ENCODE results near the gene SLMAP.

DNA sequence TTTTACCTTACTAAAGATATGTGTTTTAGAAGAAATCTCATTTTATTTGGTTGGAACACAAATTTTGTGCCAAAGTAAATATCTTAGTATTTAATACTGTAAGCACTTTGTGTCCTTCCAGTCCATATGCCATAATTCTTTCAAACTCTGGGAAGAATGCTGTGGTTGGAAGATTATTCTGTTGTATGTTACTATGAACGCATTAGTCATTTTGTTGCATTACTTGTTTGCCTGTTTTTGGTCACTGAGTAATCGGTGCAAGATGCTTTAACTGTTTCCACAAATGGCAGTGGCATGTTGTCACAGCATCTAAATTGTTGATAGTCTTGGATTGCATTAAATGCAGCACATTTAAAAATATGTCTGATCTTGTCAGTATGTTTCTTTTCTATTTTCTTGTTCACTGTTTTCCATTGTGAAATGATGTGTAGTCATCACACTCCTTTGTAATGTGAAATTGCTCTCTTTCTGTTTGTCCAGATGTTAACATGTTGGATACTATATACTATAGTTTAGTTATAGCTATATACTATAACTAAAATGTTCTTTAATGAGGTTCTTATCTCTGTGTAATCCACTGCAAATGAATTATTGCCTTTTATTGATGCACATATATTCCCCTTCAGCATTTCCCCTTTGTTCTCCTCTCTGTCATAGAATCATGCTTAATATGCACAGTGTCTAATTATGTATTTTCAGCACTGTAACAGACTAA is 162.2 kb downstream of the SLMAP start:
- TF ChIP-seq, protein P1, sequence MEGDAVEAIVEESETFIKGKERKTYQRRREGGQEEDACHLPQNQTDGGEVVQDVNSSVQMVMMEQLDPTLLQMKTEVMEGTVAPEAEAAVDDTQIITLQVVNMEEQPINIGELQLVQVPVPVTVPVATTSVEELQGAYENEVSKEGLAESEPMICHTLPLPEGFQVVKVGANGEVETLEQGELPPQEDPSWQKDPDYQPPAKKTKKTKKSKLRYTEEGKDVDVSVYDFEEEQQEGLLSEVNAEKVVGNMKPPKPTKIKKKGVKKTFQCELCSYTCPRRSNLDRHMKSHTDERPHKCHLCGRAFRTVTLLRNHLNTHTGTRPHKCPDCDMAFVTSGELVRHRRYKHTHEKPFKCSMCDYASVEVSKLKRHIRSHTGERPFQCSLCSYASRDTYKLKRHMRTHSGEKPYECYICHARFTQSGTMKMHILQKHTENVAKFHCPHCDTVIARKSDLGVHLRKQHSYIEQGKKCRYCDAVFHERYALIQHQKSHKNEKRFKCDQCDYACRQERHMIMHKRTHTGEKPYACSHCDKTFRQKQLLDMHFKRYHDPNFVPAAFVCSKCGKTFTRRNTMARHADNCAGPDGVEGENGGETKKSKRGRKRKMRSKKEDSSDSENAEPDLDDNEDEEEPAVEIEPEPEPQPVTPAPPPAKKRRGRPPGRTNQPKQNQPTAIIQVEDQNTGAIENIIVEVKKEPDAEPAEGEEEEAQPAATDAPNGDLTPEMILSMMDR (IDR thresholded peaks at IDR 0.05; ENCODE audit: borderline replicate concordance, extremely low read depth, low read length, poor library complexity, severe bottlenecking) = no peak
- TF ChIP-seq EZH2 (IDR thresholded peaks at IDR 0.05; ENCODE audit: borderline replicate concordance, low read depth, low read length, severe bottlenecking) = no peak
